Spinal cord (tissue), 10 donors: Measurements from ENCODE around the gene DEPDC5. TPM values are rescaled to one million over a fixed set of nuclear protein-coding genes. Genes with fewer than 3 reads are reported as not detected.

Experiments used
- DNase-seq, 6 donors: peaks; one replicate each; pipeline versions ENCODE4 v3.0.0 to v3.0.0-alpha.2; 2013 to 2015; ENCODE audit warnings: low spot score in 6 of 6, low read depth in 4 of 6
- H3K27ac ChIP-seq: one replicate; pipeline ENCODE4 v1.5.1; 2013; ENCODE audit warnings: low read depth, low read length, control low read depth
- H3K27me3 ChIP-seq: one replicate; pipeline ENCODE4 v1.6.1; 2013; ENCODE audit warnings: low read length; ENCODE audit not compliant: control insufficient read depth, insufficient read depth
- H3K36me3 ChIP-seq: one replicate; pipeline ENCODE4 v1.6.1; 2013; ENCODE audit warnings: low read length; ENCODE audit not compliant: control insufficient read depth, insufficient read depth
- H3K4me1 ChIP-seq: one replicate; pipeline ENCODE4 v1.6.1; 2013; ENCODE audit warnings: low read length; ENCODE audit not compliant: control insufficient read depth, insufficient read depth
- H3K4me3 ChIP-seq: one replicate; pipeline ENCODE4 v1.5.1; 2013; ENCODE audit warnings: low read depth, low read length, control low read depth
- H3K9me3 ChIP-seq: one replicate; pipeline ENCODE4 v1.6.1; 2013; ENCODE audit warnings: low read length; ENCODE audit not compliant: control insufficient read depth, insufficient read depth
- WGBS: methylation state at CpG from one replicate; pipeline ENCODE4 v1.1.5; 2013; ENCODE audit warnings: missing lambda C conversion rate; ENCODE audit not compliant: insufficient coverage; 5-methylcytosine and 5-hydroxymethylcytosine counted together
- polyA plus RNA-seq, 2 donors: library from polyadenylated mRNA; unstranded; fragments of 120-200 nt; gene quantifications; one replicate each; pipeline ENCODE4 v1.2.1, GENCODE V29; 2013; ENCODE audit not compliant: insufficient read length in 2 of 2
- total RNA-seq, 2 donors: library from RNA; depleted of rRNA in 1 of 2; stranded (reverse); fragments of 120-200 nt in 1 of 2; fragments of >200 nt in 1 of 2; gene quantifications; one replicate each; pipeline versions ENCODE4 v1.2.3 to v1.2.4, GENCODE V29; 2013 to 2014
- donor health status: healthy.

Gene DEPDC5
- total and polyA plus RNA-seq, 4 donors = 15.2 to 19.9 (median 18.2) TPM

- no peak overlapping the region for H3K4me3 ChIP-seq
- WGBS = no CpG with 5 or more reads among the region's 7 CpGs
- DNase-seq = no peak
- H3K9me3 ChIP-seq = no peaks in the 10 kb centered on the region
- H3K4me1 ChIP-seq = no peaks in the 10 kb centered on the region
- H3K27me3 ChIP-seq = no peaks in the 10 kb centered on the region
- no peak overlapping the region for H3K27ac ChIP-seq
- H3K36me3 ChIP-seq = peaks cover 13% of the 10 kb centered on the region
These were observed 9.9 kb upstream of the DEPDC5 start for GRCh38 chr22:31743871-31744270.

- H3K36me3 ChIP-seq = peaks cover 6% of the 10 kb centered on the region
- peaks cover 10% of the 10 kb centered on the region for H3K4me1 ChIP-seq
- no peaks in the 10 kb centered on the region for H3K9me3 ChIP-seq
- DNase-seq = no peak
- no peaks in the 10 kb centered on the region for H3K27me3 ChIP-seq
- H3K4me3 ChIP-seq = no peak overlapping the region
- H3K27ac ChIP-seq = no peak overlapping the region
- no CpG with 5 or more reads among the region's 4 CpGs for WGBS
These were observed 6.4 kb upstream of the DEPDC5 start for GRCh38 chr22:31747441-31747840.

GRCh38 chr22:31748490-31748889, 5.3 kb upstream of the DEPDC5 start:
- DNase-seq = no peak
- Histone ChIP-seq H3K4me3 (no peak overlapping the region), H3K4me1 (peaks cover 20% of the 10 kb centered on the region), H3K36me3 (peaks cover 3% of the 10 kb centered on the region), H3K27ac (no peak overlapping the region), H3K27me3 (no peaks in the 10 kb centered on the region), H3K9me3 (no peaks in the 10 kb centered on the region)
- WGBS = 20% methylated on average over 1 of the region's 2 CpGs

- Histone ChIP-seq H3K9me3 (no peaks in the 10 kb centered on the region), H3K27ac (peak within 1 kb of the TSS; percentile 85), H3K4me3 (peak within 1 kb of the TSS; percentile 89), H3K4me1 (peaks cover 26% of the 10 kb centered on the region), H3K27me3 (no peaks in the 10 kb centered on the region), H3K36me3 (peaks cover 3% of the 10 kb centered on the region)
- WGBS = under 1% methylated on average over 55 of the region's 62 CpGs
- peak; percentile 84 to 99 (median 97) for DNase-seq
These were observed 4.0 kb upstream of the DEPDC5 start, which contains the start of gene PRR14L for GRCh38 chr22:31749636-31750364. Gene PRR14L (minus strand): TSS chr22:31750132. CDS start chr22:31738860, 11,272 bp downstream.

GRCh38 chr22:31750365-31751284, 3.2 kb upstream of the DEPDC5 start:
- WGBS = 65% methylated on average over 15 of the region's 16 CpGs
- Histone ChIP-seq H3K36me3 (peaks cover 3% of the 10 kb centered on the region), H3K4me1 (peaks cover 26% of the 10 kb centered on the region), H3K4me3 (peak overlapping the region; percentile 89), H3K27ac (peak overlapping the region; percentile 35), H3K9me3 (no peaks in the 10 kb centered on the region), H3K27me3 (no peaks in the 10 kb centered on the region)
- no peak for DNase-seq

- no peaks in the 10 kb centered on the region for H3K9me3 ChIP-seq
- peak overlapping the region; percentile 59 for H3K4me3 ChIP-seq
- H3K4me1 ChIP-seq = peaks cover 26% of the 10 kb centered on the region
- 86% methylated on average over 5 of the region's 7 CpGs for WGBS
- no peaks in the 10 kb centered on the region for H3K27me3 ChIP-seq
- no peak for DNase-seq
- H3K36me3 ChIP-seq = peaks cover under 1% of the 10 kb centered on the region
- peak overlapping the region; percentile 97 for H3K27ac ChIP-seq
These were observed 1.5 kb upstream of the DEPDC5 start for GRCh38 chr22:31752096-31752847.

GRCh38 chr22:31753005-31753633, 700 bp upstream of the DEPDC5 start:
- peak overlapping the region; percentile 97 for H3K27ac ChIP-seq
- peaks cover 26% of the 10 kb centered on the region for H3K4me1 ChIP-seq
- H3K27me3 ChIP-seq = no peaks in the 10 kb centered on the region
- peak overlapping the region; percentile 59 for H3K4me3 ChIP-seq
- WGBS = 4% methylated on average over 16 of the region's 20 CpGs
- peaks cover 1% of the 10 kb centered on the region for H3K36me3 ChIP-seq
- peak in 3 of 6 donors; percentile 12 to 53 (median 47) for DNase-seq
- H3K9me3 ChIP-seq = no peaks in the 10 kb centered on the region

GRCh38 chr22:31754813-31755212, 994 bp downstream of the DEPDC5 start:
- Histone ChIP-seq H3K4me3 (no peak overlapping the region), H3K27me3 (no peaks in the 10 kb centered on the region), H3K9me3 (no peaks in the 10 kb centered on the region), H3K4me1 (peaks cover 26% of the 10 kb centered on the region), H3K36me3 (peaks cover 12% of the 10 kb centered on the region), H3K27ac (no peak overlapping the region)
- WGBS = 46% methylated on average over 3 of the region's 6 CpGs
- DNase-seq = peak in 1 of 6 donors; percentile 9

GRCh38 chr22:31757265-31757664, 3.4 kb downstream of the DEPDC5 start:
- Histone ChIP-seq H3K9me3 (no peaks in the 10 kb centered on the region), H3K27ac (no peak overlapping the region), H3K4me1 (peaks cover 18% of the 10 kb centered on the region), H3K36me3 (peaks cover 20% of the 10 kb centered on the region), H3K4me3 (no peak overlapping the region), H3K27me3 (no peaks in the 10 kb centered on the region)
- DNase-seq = no peak
- WGBS = 83% methylated on average over 1 of the region's 1 CpG
